Psoas muscle (tissue), 8 donors: ENCODE data around the gene QARS1. TPM values are rescaled to one million over a fixed set of nuclear protein-coding genes. Genes with fewer than 3 reads are reported as not detected.

Source experiments
- ATAC-seq, 4 donors: fragments of 200-7000 bp; cut with Tn5 transposase; one replicate each; pipeline ENCODE4 v1.9.1; 2020; ENCODE audit warnings: moderate library complexity in 3 of 4, mild to moderate bottlenecking in 2 of 4
- DNase-seq, 2 donors: peaks; one replicate each; pipeline ENCODE4 v3.0.0-alpha.2; 2020
- H3K27ac ChIP-seq: fragments of 200-600 bp; one replicate; pipeline ENCODE4 v1.8.0; 2022
- H3K27me3 ChIP-seq, 3 donors: fragments of 200-600 bp in 1 of 3; one replicate each; pipeline versions ENCODE4 v1.6.1 to v1.8.0; 2013 to 2022; ENCODE audit warnings: low read length in 2 of 3, mild to moderate bottlenecking in 2 of 3, moderate library complexity in 1 of 3; ENCODE audit not compliant: insufficient read depth in 3 of 3
- H3K36me3 ChIP-seq, 2 donors: fragments of 200-600 bp in 1 of 2; one replicate each; pipeline versions ENCODE4 v1.6.1 to v1.8.0; 2013 to 2022; ENCODE audit warnings: low read depth in 1 of 2, mild to moderate bottlenecking in 1 of 2, moderate library complexity in 1 of 2; ENCODE audit not compliant: insufficient read depth in 1 of 2
- H3K4me1 ChIP-seq: fragments of 200-600 bp; one replicate; pipeline ENCODE4 v1.8.0; 2022
- H3K4me3 ChIP-seq: fragments of 200-600 bp; one replicate; pipeline ENCODE4 v1.8.0; 2022; ENCODE audit warnings: mild to moderate bottlenecking
- H3K9me3 ChIP-seq: fragments of 200-600 bp; one replicate; pipeline ENCODE4 v1.8.0; 2022
- WGBS, 3 donors: extraction: QIAGEN DNeasy Blood & Tissue Kit; methylation state at CpG; one replicate each; pipeline versions ENCODE4 v1.1.6 to v1.1.7; 2013; 5-methylcytosine and 5-hydroxymethylcytosine counted together
- intact Hi-C, 2 donors: fragments of 100-400 bp; cut with DNase I; formaldehyde crosslinking; loops; one replicate each; pipeline versions ENCODE4 v1.11.0 to v1.14.2; 2022
- polyA plus RNA-seq, 3 donors: library from polyadenylated mRNA; stranded (reverse); fragments of 200-250 nt; gene quantifications; one replicate each; pipeline ENCODE4 v1.2.3, GENCODE V29; 2013
- total RNA-seq, 4 donors: library from RNA; stranded (reverse); fragmentation: NEBNext Ultra II Directional in 2 of 4; extraction: Animal tissue kit (Norgen Biotek cat#: 25700) in 2 of 4; gene quantifications; one replicate each; pipeline versions ENCODE4 v1.2.1 to v1.2.4, GENCODE V29; 2021 to 2023
- TF ChIP-seq, protein P1 (sequence below): fragments of 200-600 bp; IDR thresholded peaks from one replicate; pipeline ENCODE4 v1.8.0; 2022; ENCODE audit warnings: antibody characterized with exemption
- donor health status: healthy with polysubstance abuse.
- donor health status: DM: no; HTN: no; CAD: no; lungs with moderate emphysema.
- donor health status: Bipolar disorder and iron deficiency.
- donor health status: healthy.
- donor health status: DM: yes; HTN: yes; CAD: no.
- donor health status: DM: no; HTN: no; CAD: no.
- donor health status: DM: no; HTN: no; CAD: no.
- donor health status: DM: yes; HTN: yes; CAD: no.

Gene QARS1
- total and polyA plus RNA-seq, 7 donors, result 120 to 200 (median 157) TPM

DNA sequence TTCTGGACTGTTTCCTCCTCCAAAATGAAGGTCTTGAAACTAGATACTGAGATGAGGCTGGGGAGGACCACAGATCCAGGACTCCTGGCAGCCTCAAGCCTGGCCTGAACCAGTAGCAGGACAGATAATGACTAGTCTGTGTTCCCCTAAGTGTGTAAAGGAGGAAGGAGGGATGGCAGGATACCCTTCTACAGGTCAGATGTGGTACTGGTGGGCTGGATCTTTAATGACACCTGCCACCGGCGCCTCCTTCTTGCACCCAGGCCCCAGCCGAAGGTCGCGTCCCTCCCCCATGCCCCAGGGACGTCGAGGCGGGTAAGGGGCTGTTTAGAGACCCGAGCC is 15.5 kb upstream of the QARS1 start:
- H3K27ac ChIP-seq, result peak overlapping the region; percentile 95
- H3K9me3 ChIP-seq, result no peaks in the 10 kb centered on the region
- peaks cover 8 to 78% of the 10 kb centered on the region in 2 donors for H3K36me3 ChIP-seq
- peak overlapping the region; percentile 98 for H3K4me3 ChIP-seq
- intact Hi-C loops, result loop anchor here in 1 of 2 donors (5.0 kb wide), 1 partner anchor 47 kb away; the partner anchor contains the start of gene CCDC71
- H3K27me3 ChIP-seq, result no peaks in the 10 kb centered on the region
- 0% methylated on average over 7 to 9 of the region's 9 CpGs for WGBS, 3 donors
- ATAC-seq (peak; percentile 2 to 20 (median 11)), DNase-seq (no peak)
- TF ChIP-seq, protein P1, sequence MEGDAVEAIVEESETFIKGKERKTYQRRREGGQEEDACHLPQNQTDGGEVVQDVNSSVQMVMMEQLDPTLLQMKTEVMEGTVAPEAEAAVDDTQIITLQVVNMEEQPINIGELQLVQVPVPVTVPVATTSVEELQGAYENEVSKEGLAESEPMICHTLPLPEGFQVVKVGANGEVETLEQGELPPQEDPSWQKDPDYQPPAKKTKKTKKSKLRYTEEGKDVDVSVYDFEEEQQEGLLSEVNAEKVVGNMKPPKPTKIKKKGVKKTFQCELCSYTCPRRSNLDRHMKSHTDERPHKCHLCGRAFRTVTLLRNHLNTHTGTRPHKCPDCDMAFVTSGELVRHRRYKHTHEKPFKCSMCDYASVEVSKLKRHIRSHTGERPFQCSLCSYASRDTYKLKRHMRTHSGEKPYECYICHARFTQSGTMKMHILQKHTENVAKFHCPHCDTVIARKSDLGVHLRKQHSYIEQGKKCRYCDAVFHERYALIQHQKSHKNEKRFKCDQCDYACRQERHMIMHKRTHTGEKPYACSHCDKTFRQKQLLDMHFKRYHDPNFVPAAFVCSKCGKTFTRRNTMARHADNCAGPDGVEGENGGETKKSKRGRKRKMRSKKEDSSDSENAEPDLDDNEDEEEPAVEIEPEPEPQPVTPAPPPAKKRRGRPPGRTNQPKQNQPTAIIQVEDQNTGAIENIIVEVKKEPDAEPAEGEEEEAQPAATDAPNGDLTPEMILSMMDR, result no peak
- H3K4me1 ChIP-seq, result peaks cover 16% of the 10 kb centered on the region

DNA sequence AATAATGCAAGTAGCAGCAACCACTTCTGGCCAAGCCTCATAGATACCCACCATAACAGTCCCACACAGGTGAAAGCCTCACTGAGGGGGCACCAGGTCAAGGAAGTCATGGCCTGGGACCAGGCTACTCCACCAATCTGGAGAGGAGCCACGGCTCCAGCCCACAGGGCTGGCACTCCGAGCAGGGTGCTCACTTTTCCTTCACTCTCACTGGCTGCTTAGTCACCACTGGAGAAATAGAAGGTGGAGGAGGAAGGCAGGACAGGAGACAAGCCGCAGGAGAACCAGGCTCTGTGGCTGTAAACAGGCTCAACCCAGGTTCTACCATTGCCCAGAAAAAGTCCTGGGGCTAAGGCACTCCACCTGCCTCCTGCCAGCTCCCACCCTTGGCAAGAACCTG is 14.9 kb upstream of the QARS1 start:
- WGBS, 3 donors, result 33 to 53% (median 38%) methylated on average over 3 of the region's 3 CpGs
- Histone ChIP-seq H3K36me3 (peaks cover 9 to 78% of the 10 kb centered on the region in 2 donors), H3K27me3 (no peaks in the 10 kb centered on the region), H3K4me3 (peak overlapping the region; percentile 98), H3K27ac (peak overlapping the region; percentile 95), H3K4me1 (peaks cover 16% of the 10 kb centered on the region), H3K9me3 (no peaks in the 10 kb centered on the region)
- ATAC-seq (peak; percentile 7 to 51 (median 33)), DNase-seq (peak in 1 of 2 donors; percentile 67)
- intact Hi-C loops, result no loop called here
- TF ChIP-seq, protein P1, result no peak

DNA sequence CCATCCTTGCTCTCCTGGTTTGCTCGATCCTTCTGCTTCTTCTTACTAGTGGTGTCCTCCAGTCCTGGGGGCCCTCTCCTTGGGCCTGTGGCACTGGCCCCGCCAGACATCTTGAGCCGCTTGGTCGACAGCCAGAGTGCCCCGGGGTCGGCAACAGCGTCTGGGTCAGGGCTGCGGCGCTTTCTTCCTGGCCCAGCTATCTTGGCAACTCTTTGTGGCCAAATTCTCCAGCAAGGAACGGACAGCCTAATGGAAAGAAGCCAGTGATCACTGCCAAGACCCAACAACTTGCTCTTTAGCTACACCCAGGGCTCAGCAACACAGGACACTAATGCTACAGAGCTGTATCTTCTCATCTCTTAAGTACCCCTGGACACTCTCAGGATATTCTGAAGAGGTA is 14.5 kb upstream of the QARS1 start:
- H3K27me3 ChIP-seq, result no peaks in the 10 kb centered on the region
- H3K4me3 ChIP-seq, result peak overlapping the region; percentile 98
- peaks cover 16% of the 10 kb centered on the region for H3K4me1 ChIP-seq
- TF ChIP-seq, protein P1, result no peak
- WGBS, 3 donors, result 29 to 37% (median 32%) methylated on average over 10 of the region's 10 CpGs
- DNase-seq, result no peak
- H3K9me3 ChIP-seq, result no peaks in the 10 kb centered on the region
- intact Hi-C loops, result no loop called here
- ATAC-seq, result no peak
- peak overlapping the region; percentile 95 for H3K27ac ChIP-seq
- H3K36me3 ChIP-seq, result peaks cover 11 to 78% of the 10 kb centered on the region in 2 donors

DNA sequence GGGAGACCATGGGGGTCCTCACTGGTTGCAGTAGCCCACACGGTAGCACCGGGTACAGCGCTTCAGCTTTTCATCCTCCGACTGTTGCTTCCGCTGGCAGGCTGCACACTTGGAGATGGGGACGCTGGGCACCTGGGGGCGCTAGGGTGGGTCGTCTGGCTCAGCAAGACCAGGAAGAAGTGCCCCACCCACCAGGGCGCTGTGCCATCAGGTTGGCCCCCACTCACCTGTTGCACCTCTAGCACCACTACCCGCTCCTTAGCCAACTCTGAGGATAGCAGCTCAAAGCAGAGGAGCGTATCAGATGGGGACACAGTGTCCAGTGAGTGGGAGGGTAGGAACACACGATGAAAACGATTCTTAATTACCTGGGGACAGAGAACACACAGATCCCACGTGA is 7.7 kb upstream of the QARS1 start:
- TF ChIP-seq, protein P1, result no peak
- no peaks in the 10 kb centered on the region for H3K9me3 ChIP-seq
- intact Hi-C loops, result no loop called here
- no peak overlapping the region for H3K27ac ChIP-seq
- H3K4me1 ChIP-seq, result no peaks in the 10 kb centered on the region
- WGBS, 3 donors, result 81 to 88% (median 85%) methylated on average over 14 of the region's 14 CpGs
- no peak for DNase-seq
- peaks cover 16 to 100% of the 10 kb centered on the region in 2 donors for H3K36me3 ChIP-seq
- H3K27me3 ChIP-seq, result no peaks in the 10 kb centered on the region
- no peak overlapping the region for H3K4me3 ChIP-seq
- no peak for ATAC-seq

DNA sequence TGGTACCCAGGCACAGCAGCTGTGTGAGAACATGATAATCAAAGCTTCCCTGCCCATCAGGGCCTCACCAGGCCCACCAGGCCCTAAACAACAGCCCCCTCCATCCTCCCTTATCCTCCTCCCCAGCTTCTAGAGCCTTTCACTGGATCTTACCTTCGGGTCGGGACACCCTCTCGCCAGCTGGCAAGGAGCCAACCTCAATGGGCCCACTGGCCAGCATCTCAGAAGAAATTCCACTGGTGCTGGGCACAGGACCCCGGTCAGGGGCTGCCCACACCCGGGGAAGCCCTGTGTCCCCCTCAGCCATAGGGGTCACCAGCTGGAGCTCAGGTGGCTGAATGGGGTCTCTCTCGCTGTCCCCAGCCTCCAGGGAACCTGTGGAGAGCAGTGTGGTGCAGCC is 6.8 kb upstream of the QARS1 start:
- WGBS, 3 donors, result 55 to 64% (median 59%) methylated on average over 5 to 6 of the region's 6 CpGs
- TF ChIP-seq, protein P1, result no peak
- Histone ChIP-seq H3K27ac (no peak overlapping the region), H3K36me3 (peaks cover 15 to 99% of the 10 kb centered on the region in 2 donors), H3K4me3 (no peak overlapping the region), H3K27me3 (no peaks in the 10 kb centered on the region), H3K9me3 (no peaks in the 10 kb centered on the region), H3K4me1 (no peaks in the 10 kb centered on the region)
- peak in 1 of 4 donors; percentile 7 for ATAC-seq
- DNase-seq, result no peak
- intact Hi-C loops, result no loop called here
